ENCODE measurements around the gene ZNF628.

GRCh38 chr19:55479451-55480230 is 3.2 kb downstream of the ZNF628 start:
- TF ChIP-seq, protein P1, sequence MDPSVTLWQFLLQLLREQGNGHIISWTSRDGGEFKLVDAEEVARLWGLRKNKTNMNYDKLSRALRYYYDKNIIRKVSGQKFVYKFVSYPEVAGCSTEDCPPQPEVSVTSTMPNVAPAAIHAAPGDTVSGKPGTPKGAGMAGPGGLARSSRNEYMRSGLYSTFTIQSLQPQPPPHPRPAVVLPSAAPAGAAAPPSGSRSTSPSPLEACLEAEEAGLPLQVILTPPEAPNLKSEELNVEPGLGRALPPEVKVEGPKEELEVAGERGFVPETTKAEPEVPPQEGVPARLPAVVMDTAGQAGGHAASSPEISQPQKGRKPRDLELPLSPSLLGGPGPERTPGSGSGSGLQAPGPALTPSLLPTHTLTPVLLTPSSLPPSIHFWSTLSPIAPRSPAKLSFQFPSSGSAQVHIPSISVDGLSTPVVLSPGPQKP (IDR thresholded peaks at IDR 0.05; ENCODE audit: borderline replicate concordance, low read depth, low read length) = no peak
- TF ChIP-seq POLR2A (IDR thresholded peaks at IDR 0.05; ENCODE audit: low read depth, low read length) (no peak), USF2 (IDR thresholded peaks at IDR 0.05; ENCODE audit: low read depth, low read length) (no peak), RCOR1 (IDR thresholded peaks at IDR 0.05; ENCODE audit: insufficient replicate concordance, low read length) (no peak), RFX5 (IDR thresholded peaks at IDR 0.05; ENCODE audit: low read depth, low read length) (no peak), RAD21 (IDR thresholded peaks at IDR 0.05; ENCODE audit: low read length) (no peak), FOS (IDR thresholded peaks at IDR 0.05; ENCODE audit: low read depth, low read length) (no peak), BHLHE40 (IDR thresholded peaks at IDR 0.05; ENCODE audit: low read depth, low read length) (no peak), MXI1 (IDR thresholded peaks at IDR 0.05; ENCODE audit: borderline replicate concordance, low read depth, low read length) (no peak), CHD1 (IDR thresholded peaks at IDR 0.05; ENCODE audit: low read depth, low read length) (no peak), CEBPB (IDR thresholded peaks at IDR 0.05; ENCODE audit: low read depth, low read length) (no peak), MAFK (IDR thresholded peaks at IDR 0.05; ENCODE audit: low read depth, low read length) (no peak), SMC3 (IDR thresholded peaks at IDR 0.05; ENCODE audit: low read depth, low read length) (no peak)
- TF ChIP-seq, protein P2, sequence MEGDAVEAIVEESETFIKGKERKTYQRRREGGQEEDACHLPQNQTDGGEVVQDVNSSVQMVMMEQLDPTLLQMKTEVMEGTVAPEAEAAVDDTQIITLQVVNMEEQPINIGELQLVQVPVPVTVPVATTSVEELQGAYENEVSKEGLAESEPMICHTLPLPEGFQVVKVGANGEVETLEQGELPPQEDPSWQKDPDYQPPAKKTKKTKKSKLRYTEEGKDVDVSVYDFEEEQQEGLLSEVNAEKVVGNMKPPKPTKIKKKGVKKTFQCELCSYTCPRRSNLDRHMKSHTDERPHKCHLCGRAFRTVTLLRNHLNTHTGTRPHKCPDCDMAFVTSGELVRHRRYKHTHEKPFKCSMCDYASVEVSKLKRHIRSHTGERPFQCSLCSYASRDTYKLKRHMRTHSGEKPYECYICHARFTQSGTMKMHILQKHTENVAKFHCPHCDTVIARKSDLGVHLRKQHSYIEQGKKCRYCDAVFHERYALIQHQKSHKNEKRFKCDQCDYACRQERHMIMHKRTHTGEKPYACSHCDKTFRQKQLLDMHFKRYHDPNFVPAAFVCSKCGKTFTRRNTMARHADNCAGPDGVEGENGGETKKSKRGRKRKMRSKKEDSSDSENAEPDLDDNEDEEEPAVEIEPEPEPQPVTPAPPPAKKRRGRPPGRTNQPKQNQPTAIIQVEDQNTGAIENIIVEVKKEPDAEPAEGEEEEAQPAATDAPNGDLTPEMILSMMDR (conservative IDR thresholded peaks at IDR 0.05; ENCODE audit: low read depth, low read length) = no peak
